GM18499 (cell line): Measurements from ENCODE around the gene MYBPH.

Experiments
- ATAC-seq: cut with Tn5 transposase; IDR thresholded peaks from one replicate; pipeline ENCODE4 v1.9.1; 2021; ENCODE audit warnings: moderate number of reproducible peaks; ENCODE audit not compliant: insufficient read depth, unreplicated experiment

MYBPH gene

GRCh38 chr1:203167913-203168200, 7.8 kb downstream of the MYBPH start:
- ATAC-seq, result no peak

GRCh38 chr1:203167026-203167912, 8.4 kb downstream of the MYBPH start:
- ATAC-seq, result no peak

- ATAC-seq, result no peak
Observed at GRCh38 chr1:203166192-203166940, 9.3 kb downstream of the MYBPH start.

- ATAC-seq, result no peak
Observed at GRCh38 chr1:203165800-203166161, 9.8 kb downstream of the MYBPH start.

GRCh38 chr1:203165101-203165799, 10.4 kb downstream of the MYBPH start:
- ATAC-seq, result no peak

GRCh38 chr1:203163891-203164635, 11.6 kb downstream of the MYBPH start:
- ATAC-seq, result no peak

- no peak for ATAC-seq
Observed at GRCh38 chr1:203162403-203162802, 13.2 kb downstream of the MYBPH start.

GRCh38 chr1:203161703-203162102, 13.9 kb downstream of the MYBPH start:
- ATAC-seq, result no peak

- no peak for ATAC-seq
Observed at GRCh38 chr1:203161175-203161574, 14.5 kb downstream of the MYBPH start.

- no peak for ATAC-seq
Observed at GRCh38 chr1:203159844-203160243, 15.8 kb downstream of the MYBPH start.

GRCh38 chr1:203158960-203159665, 16.5 kb downstream of the MYBPH start:
- ATAC-seq, result no peak

- ATAC-seq, result no peak
Observed at GRCh38 chr1:203158423-203158822, 17.2 kb downstream of the MYBPH start.

- no peak for ATAC-seq
Observed at GRCh38 chr1:203156280-203156679, 19.3 kb downstream of the MYBPH start.

GRCh38 chr1:203153989-203154821, 21.4 kb downstream of the MYBPH start:
- ATAC-seq, result no peak

GRCh38 chr1:203153051-203153988, 22.3 kb downstream of the MYBPH start:
- no peak for ATAC-seq

GRCh38 chr1:203152158-203153034, 23.2 kb downstream of the MYBPH start:
- ATAC-seq, result no peak
